Kidney (tissue), 14 donors: ENCODE results near the gene SEC11A. TPM values are rescaled to one million over a fixed set of nuclear protein-coding genes. Genes with fewer than 3 reads are reported as not detected.
A peak's percentile ranks its signal among the peaks of the same experiment; 100 is the strongest.

Experiments used
- DNase-seq, 5 donors: peaks; one replicate each; pipeline ENCODE4 v3.0.0-alpha.2; 2013 to 2020
- FAIRE-seq: peaks from 2 replicates; lab custom pipeline; 2012; peaks lifted over from hg19 to GRCh38; lab: Jason Lieb, UNC
- H3K27ac ChIP-seq, 2 donors: one replicate each; pipeline ENCODE4 v1.7.0; 2013; ENCODE audit warnings: low read depth in 2 of 2, low read length in 2 of 2, inconsistent platforms in 1 of 2
- H3K27me3 ChIP-seq: one replicate; pipeline ENCODE4 v1.7.1; 2013; ENCODE audit warnings: low read length, inconsistent platforms; ENCODE audit not compliant: control insufficient read depth, insufficient read depth
- H3K36me3 ChIP-seq, 3 donors: one replicate each; pipeline versions ENCODE4 v1.7.0 to v1.7.1; 2013; ENCODE audit warnings: low read length in 3 of 3, control low read depth in 1 of 3, inconsistent platforms in 1 of 3; ENCODE audit not compliant: insufficient read depth in 3 of 3, control insufficient read depth in 2 of 3
- H3K4me1 ChIP-seq, 3 donors: one replicate each; pipeline versions ENCODE4 v1.7.0 to v1.7.1; 2013; ENCODE audit warnings: low read length in 3 of 3, inconsistent platforms in 1 of 3, low read depth in 1 of 3; ENCODE audit not compliant: control insufficient read depth in 2 of 3, insufficient read depth in 2 of 3
- H3K4me3 ChIP-seq, 3 donors: one replicate each; pipeline versions ENCODE4 v1.7.0 to v1.8.1; 2013; ENCODE audit warnings: low read length in 3 of 3, control low read depth in 1 of 3, inconsistent platforms in 1 of 3
- H3K9ac ChIP-seq, 3 donors: one replicate each; pipeline versions ENCODE4 v1.7.0 to v1.7.1; 2013; ENCODE audit warnings: low read length in 3 of 3, control low read depth in 1 of 3, inconsistent platforms in 1 of 3
- H3K9me3 ChIP-seq, 3 donors: one replicate each; pipeline versions ENCODE4 v1.7.0 to v1.7.1; 2013; ENCODE audit warnings: low read length in 3 of 3, control low read depth in 1 of 3, inconsistent platforms in 1 of 3; ENCODE audit not compliant: control insufficient read depth in 2 of 3, insufficient read depth in 1 of 3
- intact Hi-C: fragments of 100-400 bp; cut with DNase I; formaldehyde crosslinking; loops from one replicate; pipeline ENCODE4 v1.11.1; 2022
- polyA plus RNA-seq: library from polyadenylated mRNA; stranded (reverse); fragments of 350-450 nt; fragmentation: Illumina TruSeq; extraction: RNeasy Lipid Tissue Mini Kit (QIAGEN cat#74804); gene quantifications from one replicate; pipeline ENCODE4 v1.2.3, GENCODE V29; 2014; ENCODE audit warnings: low read depth, low replicate concordance; ENCODE audit not compliant: insufficient read depth
- total RNA-seq: library from RNA; stranded (reverse); fragmentation: NEBNext Ultra II Directional; extraction: Animal tissue kit (Norgen Biotek cat#: 25700); gene quantifications from one replicate; pipeline ENCODE4 v1.2.1, GENCODE V29; 2021
- TF ChIP-seq, protein P1 (sequence below): IDR thresholded peaks from 3 replicates; pipeline ENCODE4 v1.5.1; 2012; ENCODE audit warnings: mild to moderate bottlenecking, moderate library complexity, borderline replicate concordance; ENCODE audit not compliant: insufficient read depth; ENCODE audit errors: extremely low read depth
- donor health status: control.
- donor health status: control.
- donor health status: control.
- donor health status: control.
- donor health status: control.
- donor health status: DM: yes; HTN: yes; CAD: no.
- donor health status: Normal renal cell carcinoma (clear cell type).

SEC11A gene
- total and polyA plus RNA-seq, 2 donors from 2014 or later, result 147 to 161 TPM

DNA sequence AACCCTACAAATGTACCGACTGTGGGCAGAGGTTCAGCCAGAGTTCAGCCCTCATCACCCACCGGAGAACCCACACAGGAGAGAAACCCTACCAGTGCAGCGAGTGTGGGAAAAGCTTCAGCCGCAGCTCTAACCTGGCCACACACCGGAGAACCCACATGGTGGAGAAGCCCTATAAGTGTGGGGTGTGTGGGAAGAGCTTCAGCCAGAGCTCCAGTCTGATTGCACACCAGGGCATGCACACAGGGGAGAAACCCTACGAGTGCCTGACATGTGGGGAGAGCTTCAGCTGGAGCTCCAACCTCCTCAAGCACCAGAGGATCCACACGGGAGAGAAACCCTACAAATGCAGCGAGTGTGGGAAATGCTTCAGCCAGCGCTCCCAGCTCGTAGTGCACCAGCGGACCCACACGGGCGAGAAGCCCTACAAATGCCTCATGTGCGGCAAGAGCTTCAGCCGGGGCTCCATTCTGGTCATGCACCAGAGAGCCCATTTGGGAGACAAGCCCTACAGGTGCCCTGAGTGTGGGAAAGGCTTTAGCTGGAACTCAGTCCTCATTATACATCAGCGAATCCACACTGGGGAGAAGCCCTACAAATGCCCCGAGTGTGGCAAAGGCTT is 94.5 kb downstream of the SEC11A start:
- Histone ChIP-seq H3K27me3 (no peaks in the 10 kb centered on the region), H3K9me3 (peaks cover 0 to 17% (median 0%) of the 10 kb centered on the region in 3 donors), H3K9ac (no peak overlapping the region), H3K4me3 (no peak overlapping the region), H3K4me1 (no peaks in the 10 kb centered on the region), H3K27ac (no peak overlapping the region), H3K36me3 (peaks cover 13 to 26% (median 17%) of the 10 kb centered on the region in 3 donors)
- DNase-seq, result peak in 1 of 5 donors; percentile 22
- FAIRE-seq, result no peak
- TF ChIP-seq, protein P1, sequence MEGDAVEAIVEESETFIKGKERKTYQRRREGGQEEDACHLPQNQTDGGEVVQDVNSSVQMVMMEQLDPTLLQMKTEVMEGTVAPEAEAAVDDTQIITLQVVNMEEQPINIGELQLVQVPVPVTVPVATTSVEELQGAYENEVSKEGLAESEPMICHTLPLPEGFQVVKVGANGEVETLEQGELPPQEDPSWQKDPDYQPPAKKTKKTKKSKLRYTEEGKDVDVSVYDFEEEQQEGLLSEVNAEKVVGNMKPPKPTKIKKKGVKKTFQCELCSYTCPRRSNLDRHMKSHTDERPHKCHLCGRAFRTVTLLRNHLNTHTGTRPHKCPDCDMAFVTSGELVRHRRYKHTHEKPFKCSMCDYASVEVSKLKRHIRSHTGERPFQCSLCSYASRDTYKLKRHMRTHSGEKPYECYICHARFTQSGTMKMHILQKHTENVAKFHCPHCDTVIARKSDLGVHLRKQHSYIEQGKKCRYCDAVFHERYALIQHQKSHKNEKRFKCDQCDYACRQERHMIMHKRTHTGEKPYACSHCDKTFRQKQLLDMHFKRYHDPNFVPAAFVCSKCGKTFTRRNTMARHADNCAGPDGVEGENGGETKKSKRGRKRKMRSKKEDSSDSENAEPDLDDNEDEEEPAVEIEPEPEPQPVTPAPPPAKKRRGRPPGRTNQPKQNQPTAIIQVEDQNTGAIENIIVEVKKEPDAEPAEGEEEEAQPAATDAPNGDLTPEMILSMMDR, result no peak
- intact Hi-C loops, result no loop called here

DNA sequence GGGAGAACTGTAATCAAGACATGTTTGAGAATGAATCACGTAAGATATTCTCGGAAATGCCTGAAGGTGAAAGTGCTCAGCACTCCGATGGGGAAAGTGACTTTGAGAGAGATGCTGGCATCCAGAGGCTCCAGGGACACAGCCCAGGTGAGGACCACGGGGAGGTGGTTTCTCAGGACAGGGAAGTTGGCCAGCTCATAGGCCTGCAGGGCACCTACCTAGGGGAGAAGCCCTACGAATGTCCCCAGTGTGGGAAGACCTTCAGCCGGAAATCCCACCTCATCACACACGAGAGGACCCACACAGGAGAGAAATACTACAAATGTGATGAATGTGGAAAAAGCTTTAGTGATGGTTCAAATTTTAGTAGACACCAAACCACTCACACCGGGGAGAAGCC is 95.3 kb downstream of the SEC11A start:
- Histone ChIP-seq H3K9ac (no peak overlapping the region), H3K4me3 (no peak overlapping the region), H3K9me3 (peaks cover 0 to 17% (median 0%) of the 10 kb centered on the region in 3 donors), H3K27me3 (no peaks in the 10 kb centered on the region), H3K27ac (no peak overlapping the region), H3K4me1 (no peaks in the 10 kb centered on the region), H3K36me3 (peaks cover 13 to 26% (median 17%) of the 10 kb centered on the region in 3 donors)
- TF ChIP-seq, protein P1, result no peak
- DNase-seq (peak in 1 of 5 donors; percentile 10), FAIRE-seq (no peak)
- intact Hi-C loops, result no loop called here

Other genes starting within 250 kb of the SEC11A start
- 10.3 TPM for gene ZSCAN2, start 115.1 kb downstream of the SEC11A start, total RNA-seq
- 11.4 TPM for gene ZSCAN2, start 115.1 kb downstream of the SEC11A start, polyA plus RNA-seq
- gene WDR73, start 61.9 kb downstream of the SEC11A start, total RNA-seq, result 39.2 TPM
- gene WDR73, start 61.9 kb downstream of the SEC11A start, polyA plus RNA-seq, result 26.2 TPM
- 11.8 TPM for gene NMB, start 57.9 kb downstream of the SEC11A start, total RNA-seq
- 19.7 TPM for gene NMB, start 57.9 kb downstream of the SEC11A start, polyA plus RNA-seq
- 31.6 TPM for gene ZNF592, start 32.5 kb upstream of the SEC11A start, total RNA-seq
- gene ZNF592, start 32.5 kb upstream of the SEC11A start, polyA plus RNA-seq, result 6.9 TPM
- gene ALPK3, start 101.2 kb upstream of the SEC11A start, total RNA-seq, result 20.2 TPM
- gene ALPK3, start 101.2 kb upstream of the SEC11A start, polyA plus RNA-seq, result 3.1 TPM
- 12.8 TPM for gene SLC28A1, start 168.5 kb upstream of the SEC11A start, total RNA-seq
- 51.2 TPM for gene SLC28A1, start 168.5 kb upstream of the SEC11A start, polyA plus RNA-seq